GM12878 (cell line): ENCODE measurements around the gene MIS12. TPM values are rescaled to one million over a fixed set of nuclear protein-coding genes. Genes with fewer than 3 reads are reported as not detected.

Source experiments
- ATAC-seq: fragments of 200-7000 bp; cut with Tn5 transposase; 3 replicates; pipeline ENCODE4 v1.9.1; 2020; ENCODE audit warnings: mild to moderate bottlenecking, moderate library complexity
- BruUV-seq: library from RNA; stranded (reverse); fragments of 400-500 nt; replicated peaks from 2 replicates; lab custom pipeline; 2021; lab: Mats Ljungman, UMichigan
- CTCF ChIA-PET: fragments of 300-600 bp; sonication (Branson Sonifier 250); formaldehyde crosslinking; extraction: SDS; loops from one replicate; lab custom pipeline; 2021; ENCODE audit warnings: inconsistent platforms; lab: Yijun Ruan, JAX
- POLR2A ChIA-PET: fragments of 350-600 bp; formaldehyde crosslinking; extraction: SDS; loops from one replicate; lab custom pipeline; 2021; ENCODE audit warnings: inconsistent platforms; lab: Charles Lee
- RAD21 ChIA-PET: fragments of 300-600 bp; sonication (Branson Sonifier 250); formaldehyde crosslinking; loops from one replicate; lab custom pipeline; 2023; ENCODE audit warnings: antibody characterized with exemption; ENCODE audit not compliant: unreplicated experiment; lab: Charles Lee
- SMC1A ChIA-PET: fragments of 300-600 bp; sonication (Branson Sonifier 250); formaldehyde crosslinking; loops from one replicate; lab custom pipeline; 2023; ENCODE audit not compliant: unreplicated experiment, uncharacterized antibody; lab: Charles Lee
- DNase-seq: peaks from one replicate; pipeline ENCODE4 v3.0.0-alpha.2; 2011; ENCODE audit warnings: low read depth, low spot score
- FAIRE-seq: peaks from 3 replicates; lab custom pipeline; 2011; peaks lifted over from hg19 to GRCh38; lab: Jason Lieb, UNC
- H2AFZ ChIP-seq: 2 replicates; pipeline ENCODE4 v1.6.0; 2011; ENCODE audit warnings: low read depth, low read length, control low read depth; ENCODE audit not compliant: control insufficient read depth
- H3K27ac ChIP-seq: 2 replicates; pipeline ENCODE4 v1.5.1; 2011; ENCODE audit warnings: control low read depth; ENCODE audit not compliant: control insufficient read depth, insufficient read depth
- H3K27me3 ChIP-seq, 2 experiments: replicated peaks in 1 of 2; 2 replicates each; pipeline versions ENCODE4 v1.6.0 to v1.6.1; 2011; ENCODE audit warnings: low read length in 1 of 2; ENCODE audit not compliant: control insufficient read depth in 2 of 2, insufficient read depth in 2 of 2
- H3K36me3 ChIP-seq, 2 experiments: 2 replicates each; pipeline ENCODE4 v1.5.1; 2011; ENCODE audit warnings: low read length in 1 of 2; ENCODE audit not compliant: control insufficient read depth in 2 of 2, insufficient read depth in 2 of 2
- H3K4me1 ChIP-seq: 2 replicates; pipeline ENCODE4 v1.6.1; 2011; ENCODE audit warnings: mild to moderate bottlenecking, low read length, moderate library complexity, mixed read lengths; ENCODE audit not compliant: control insufficient read depth, insufficient read depth
- H3K4me2 ChIP-seq: 2 replicates; pipeline ENCODE4 v1.6.0; 2011; ENCODE audit warnings: control low read depth; ENCODE audit not compliant: control insufficient read depth, insufficient read depth
- H3K4me3 ChIP-seq: fragments of 200-600 bp; sonication (generic); 2 replicates; pipeline ENCODE4 v1.5.1; 2016
- H3K79me2 ChIP-seq: 2 replicates; pipeline ENCODE4 v1.6.0; 2011; ENCODE audit warnings: low read length; ENCODE audit not compliant: control insufficient read depth, insufficient read depth
- H3K9ac ChIP-seq: 2 replicates; pipeline ENCODE4 v1.8.0; 2011; ENCODE audit warnings: low read length, control low read depth, mixed read lengths; ENCODE audit not compliant: control insufficient read depth, insufficient read depth
- H3K9me3 ChIP-seq: replicated peaks from 3 replicates; pipeline ENCODE4 v1.5.1; 2011; ENCODE audit warnings: mild to moderate bottlenecking, low read length; ENCODE audit not compliant: control insufficient read depth, insufficient read depth
- H4K20me1 ChIP-seq: 2 replicates; pipeline ENCODE4 v1.6.0; 2011; ENCODE audit not compliant: control insufficient read depth, insufficient read depth
- CREM ChIP-seq: IDR thresholded peaks from 2 replicates; pipeline ENCODE4 v1.6.1; 2014; ENCODE audit warnings: antibody characterized with exemption, low read depth
- DPF2 ChIP-seq: fragments of 450-650 bp; IDR thresholded peaks from 2 replicates; pipeline ENCODE4 v1.6.1; 2017; ENCODE audit warnings: mild to moderate bottlenecking
- ELK1 ChIP-seq: IDR thresholded peaks from 2 replicates; pipeline ENCODE4 v1.6.1; 2012; ENCODE audit warnings: low read depth, low read length, improper control_type of control experiment
- HCFC1 ChIP-seq: fragments of 150-350 bp; IDR thresholded peaks from 2 replicates; pipeline ENCODE4 v1.6.1; 2014; ENCODE audit warnings: low read length
- IRF5 ChIP-seq: fragments of 450-650 bp; IDR thresholded peaks from 2 replicates; pipeline ENCODE4 v1.6.1; 2017; ENCODE audit warnings: borderline replicate concordance
- KDM1A ChIP-seq: fragments of 200-600 bp; sonication (generic); IDR thresholded peaks from 2 replicates; pipeline ENCODE4 v1.6.1; 2016; ENCODE audit warnings: borderline replicate concordance
- NFXL1 ChIP-seq: fragments of 450-650 bp; IDR thresholded peaks from 2 replicates; pipeline ENCODE4 v1.6.1; 2017; ENCODE audit warnings: antibody characterized with exemption, mild to moderate bottlenecking, borderline replicate concordance
- RCOR1 ChIP-seq: conservative IDR thresholded peaks from 2 replicates; pipeline ENCODE4 v1.6.1; 2012; ENCODE audit warnings: low read depth, low read length, improper control_type of control experiment
- RFX5 ChIP-seq: IDR thresholded peaks from 2 replicates; pipeline ENCODE4 v1.6.1; 2011; ENCODE audit warnings: low read depth, low read length, improper control_type of control experiment
- SIX5 ChIP-seq: IDR thresholded peaks from 2 replicates; pipeline ENCODE4 v1.6.1; 2011; ENCODE audit warnings: mild to moderate bottlenecking, low read depth, low read length, moderate library complexity; ENCODE audit not compliant: severe bottlenecking
- SMAD5 ChIP-seq: IDR thresholded peaks from 2 replicates; pipeline ENCODE4 v1.6.1; 2016; ENCODE audit warnings: antibody characterized with exemption, low read depth
- STAT3 ChIP-seq: IDR thresholded peaks from 2 replicates; pipeline ENCODE4 v1.6.1; 2011; ENCODE audit warnings: low read depth, low read length, improper control_type of control experiment
- ZNF622 ChIP-seq: fragments of 450-650 bp; IDR thresholded peaks from 2 replicates; pipeline ENCODE4 v1.6.1; 2017; ENCODE audit warnings: mild to moderate bottlenecking, inconsistent platforms
- ZSCAN29 ChIP-seq: fragments of 450-650 bp; IDR thresholded peaks from 2 replicates; pipeline ENCODE4 v1.6.1; 2017; ENCODE audit warnings: mild to moderate bottlenecking, moderate library complexity
- WGBS: methylation state at CpG from one replicate; pipeline ENCODE4 v1.1.6; 2016; ENCODE audit warnings: low lambda C conversion rate; ENCODE audit not compliant: insufficient replicate concordance, insufficient coverage; ENCODE audit errors: missing lambda C conversion rate; 5-methylcytosine and 5-hydroxymethylcytosine counted together
- in situ Hi-C: fragments of 300-500 bp; cut with MboI; formaldehyde crosslinking; loops from 9 replicates; pipeline ENCODE4 v1.14.3; 2018; ENCODE audit warnings: mixed read lengths
- intact Hi-C: fragments of 100-400 bp; cut with micrococcal nuclease; formaldehyde crosslinking; loops from one replicate; pipeline ENCODE4 v1.14.2; 2022; ENCODE audit not compliant: unreplicated experiment
- polyA plus RNA-seq, 11 experiments: library from polyadenylated mRNA; depleted of rRNA in 4 of 11; unstranded in 6 of 11; stranded (reverse) in 5 of 11; fragments of >200 nt; fragmentation: Nextera tagmentation in 4 of 11; fragmentation: Illumina TruSeq in 1 of 11; extraction: Ambion mirVana in 4 of 11; extraction: Trizol in 1 of 11; gene quantifications; 1 replicate in 1 of 11; 2 replicates in 10 of 11; pipeline versions ENCODE4 v1.2.1 to v1.2.3, GENCODE V29; 2011 to 2016; ENCODE audit warnings: inconsistent platforms in 2 of 11, missing spikeins in 2 of 11, low read depth in 1 of 11
- total RNA-seq, 4 experiments: library from RNA; depleted of rRNA in 3 of 4; stranded (reverse); fragments of >200 nt in 3 of 4; fragmentation: Illumina TruSeq in 1 of 4; extraction: Trizol in 1 of 4; gene quantifications; 2 replicates each; pipeline versions ENCODE4 v1.2.1 to v1.2.3, GENCODE V29; 2013 to 2021

MIS12 gene
- total and polyA plus RNA-seq, 10 of the 15 experiments (the other 5 are each of a cell fraction or from before 2014, with no cell fraction given): 19.8 to 34.2 (median 25.0) TPM

GRCh38 chr17:5527601-5528250, 41.4 kb downstream of the MIS12 start:
- Histone ChIP-seq H3K9ac (no peak overlapping the region), H3K4me3 (no peak overlapping the region), H3K27me3 (no peaks in the 10 kb centered on the region), H3K27ac (no peak overlapping the region), H2AFZ (no peak overlapping the region), H3K4me2 (no peak overlapping the region), H3K9me3 (no peaks in the 10 kb centered on the region), H3K36me3 (peaks cover 0 to 10% of the 10 kb centered on the region in 2 experiments; a peak in 3 of 4 replicates), H3K4me1 (no peaks in the 10 kb centered on the region), H4K20me1 (no peaks in the 10 kb centered on the region), H3K79me2 (no peaks in the 10 kb centered on the region)
- ChIA-PET RAD21 (no interaction called here), CTCF (interaction anchor here (1.1 kb wide), 1 partner anchor 8 kb away, joined by 4 read pairs; no protein-coding TSS in a partner anchor), POLR2A (no interaction called here), SMC1A (no interaction called here)
- DNase-seq (no peak), ATAC-seq (no peak), FAIRE-seq (no peak)
- intact Hi-C loops: no loop called here
- no TSS peak for BruUV-seq
- in situ Hi-C loops: no loop called here
- WGBS: 95% methylated on average over 9 of the region's 9 CpGs
- no peak for TF ChIP-seq DPF2
- TF ChIP-seq HCFC1: no peak
- TF ChIP-seq RCOR1: no peak
- TF ChIP-seq ZNF622: no peak
- no peak for TF ChIP-seq CREM
- no peak for TF ChIP-seq KDM1A
- TF ChIP-seq RFX5: no peak
- no peak for TF ChIP-seq SMAD5
- TF ChIP-seq ZSCAN29: no peak
- TF ChIP-seq ELK1: no peak
- TF ChIP-seq STAT3: no peak
- TF ChIP-seq NFXL1: no peak
- no peak for TF ChIP-seq IRF5
- TF ChIP-seq SIX5: no peak
